GM06990 (cell line): ENCODE results near the gene EHD4.

ENCODE experiments used
- DNase-seq: peaks from one replicate; pipeline ENCODE4 v3.0.0-alpha.2; 2011; ENCODE audit not compliant: insufficient read length; ENCODE audit errors: extremely low read depth
- H3K27me3 ChIP-seq: replicated peaks from 2 replicates; pipeline ENCODE4 v1.6.0; 2011; ENCODE audit warnings: low read length; ENCODE audit not compliant: control insufficient read depth, insufficient read depth
- H3K36me3 ChIP-seq: 2 replicates; pipeline ENCODE4 v1.5.1; 2011; ENCODE audit warnings: low read length; ENCODE audit not compliant: control insufficient read depth, insufficient read depth
- H3K4me3 ChIP-seq: replicated peaks from 2 replicates; pipeline ENCODE4 v1.5.1; 2011; ENCODE audit warnings: low read depth, mild to moderate bottlenecking, control low read depth, low read length
- CTCF ChIP-seq: IDR thresholded peaks from 2 replicates; pipeline ENCODE4 v1.5.1; 2011; ENCODE audit warnings: low read length, control low read depth, mild to moderate bottlenecking, inconsistent platforms; ENCODE audit not compliant: insufficient read depth, poor library complexity, severe bottlenecking

EHD4 gene

GRCh38 chr15:41862515-41863116 lies 109.7 kb downstream of the EHD4 start:
- Histone ChIP-seq H3K36me3 (no peaks in the 10 kb centered on the region), H3K27me3 (no peaks in the 10 kb centered on the region; the same call in 1 of the 2 replicates), H3K4me3 (no peak overlapping the region)
- DNase-seq, result no peak
- TF ChIP-seq CTCF, result no peak

- Histone ChIP-seq H3K4me3 (no peak overlapping the region), H3K36me3 (no peaks in the 10 kb centered on the region), H3K27me3 (no peaks in the 10 kb centered on the region; the same call in 1 of the 2 replicates)
- no peak for DNase-seq
- TF ChIP-seq CTCF, result no peak
Measured at GRCh38 chr15:41861736-41862356, 110.5 kb downstream of the EHD4 start.

GRCh38 chr15:41860049-41860828 lies 112.1 kb downstream of the EHD4 start:
- Histone ChIP-seq H3K4me3 (no peak overlapping the region), H3K36me3 (no peaks in the 10 kb centered on the region), H3K27me3 (no peaks in the 10 kb centered on the region; the same call in none of the 2 replicates)
- peak; percentile 10 for TF ChIP-seq CTCF
- DNase-seq, result no peak

GRCh38 chr15:41858756-41859155 lies 113.6 kb downstream of the EHD4 start:
- Histone ChIP-seq H3K27me3 (no peaks in the 10 kb centered on the region; the same call in none of the 2 replicates), H3K36me3 (no peaks in the 10 kb centered on the region), H3K4me3 (no peak overlapping the region)
- DNase-seq, result no peak
- no peak for TF ChIP-seq CTCF

- no peak for TF ChIP-seq CTCF
- no peak for DNase-seq
- no peaks in the 10 kb centered on the region for H3K36me3 ChIP-seq
- no peaks in the 10 kb centered on the region; the same call in none of the 2 replicates for H3K27me3 ChIP-seq
- no peak overlapping the region for H3K4me3 ChIP-seq
Measured at GRCh38 chr15:41857316-41857715, 115.0 kb downstream of the EHD4 start.
